ENCODE data around the gene CDKAL1.

The CDKAL1 gene

GRCh38 chr6:20960067-20960466 is 425.8 kb downstream of the CDKAL1 start:
- H2AFZ ChIP-seq (ENCODE audit: low read length): no peak overlapping the region
- DNase-seq: no peak
- H3K4me3 ChIP-seq (ENCODE audit: low read length): no peak overlapping the region
- H3K9me3 ChIP-seq (replicated peaks; ENCODE audit: insufficient read depth, low read length): no peaks in the 10 kb centered on the region
- TF ChIP-seq EZH2 (optimal IDR thresholded peaks at IDR 0.05; ENCODE audit: low read depth, low read length): no peak
- no peak for TF ChIP-seq CTCF (IDR thresholded peaks at IDR 0.05; ENCODE audit: low read length)
- TF ChIP-seq EZH2phosphoT487 (IDR thresholded peaks at IDR 0.05; ENCODE audit: low read length): no peak
- H3K4me1 ChIP-seq (ENCODE audit: low read length): no peaks in the 10 kb centered on the region
- no peak overlapping the region for H3K9ac ChIP-seq (ENCODE audit: low read length)
- H3K79me2 ChIP-seq (ENCODE audit: low read length): no peaks in the 10 kb centered on the region
- no peaks in the 10 kb centered on the region for H3F3A ChIP-seq (ENCODE audit: insufficient read depth, low read length)
- H3K27ac ChIP-seq (ENCODE audit: low read length): no peak overlapping the region
- no peaks in the 10 kb centered on the region for H3K9me2 ChIP-seq (replicated peaks; ENCODE audit: insufficient read depth, low read length)
- H3K4me2 ChIP-seq (ENCODE audit: low read depth, low read length): no peak overlapping the region
- no peaks in the 10 kb centered on the region for H3K36me3 ChIP-seq (replicated peaks; ENCODE audit: insufficient read depth, low read length)
- H4K20me1 ChIP-seq (ENCODE audit: insufficient read depth, low read length): no peaks in the 10 kb centered on the region
- H3K27me3 ChIP-seq (replicated peaks; ENCODE audit: insufficient read depth, low read length): no peaks in the 10 kb centered on the region

- Histone ChIP-seq H4K20me1 (ENCODE audit: insufficient read depth, low read length) (no peaks in the 10 kb centered on the region), H3K4me1 (ENCODE audit: low read length) (no peaks in the 10 kb centered on the region), H3K27me3 (replicated peaks; ENCODE audit: insufficient read depth, low read length) (no peaks in the 10 kb centered on the region), H3K9me3 (replicated peaks; ENCODE audit: insufficient read depth, low read length) (no peaks in the 10 kb centered on the region), H3K36me3 (replicated peaks; ENCODE audit: insufficient read depth, low read length) (no peaks in the 10 kb centered on the region), H3K9me2 (replicated peaks; ENCODE audit: insufficient read depth, low read length) (no peaks in the 10 kb centered on the region), H2AFZ (ENCODE audit: low read length) (no peak overlapping the region), H3F3A (ENCODE audit: insufficient read depth, low read length) (no peaks in the 10 kb centered on the region), H3K9ac (ENCODE audit: low read length) (no peak overlapping the region), H3K4me3 (ENCODE audit: low read length) (no peak overlapping the region), H3K4me2 (ENCODE audit: low read depth, low read length) (no peak overlapping the region), H3K27ac (ENCODE audit: low read length) (no peak overlapping the region), H3K79me2 (ENCODE audit: low read length) (no peaks in the 10 kb centered on the region)
- DNase-seq: no peak
- TF ChIP-seq CTCF (IDR thresholded peaks at IDR 0.05; ENCODE audit: low read length): no peak
- TF ChIP-seq EZH2 (optimal IDR thresholded peaks at IDR 0.05; ENCODE audit: low read depth, low read length): no peak
- no peak for TF ChIP-seq EZH2phosphoT487 (IDR thresholded peaks at IDR 0.05; ENCODE audit: low read length)
Measured at GRCh38 chr6:20965276-20965675, 431.0 kb downstream of the CDKAL1 start.

DNA sequence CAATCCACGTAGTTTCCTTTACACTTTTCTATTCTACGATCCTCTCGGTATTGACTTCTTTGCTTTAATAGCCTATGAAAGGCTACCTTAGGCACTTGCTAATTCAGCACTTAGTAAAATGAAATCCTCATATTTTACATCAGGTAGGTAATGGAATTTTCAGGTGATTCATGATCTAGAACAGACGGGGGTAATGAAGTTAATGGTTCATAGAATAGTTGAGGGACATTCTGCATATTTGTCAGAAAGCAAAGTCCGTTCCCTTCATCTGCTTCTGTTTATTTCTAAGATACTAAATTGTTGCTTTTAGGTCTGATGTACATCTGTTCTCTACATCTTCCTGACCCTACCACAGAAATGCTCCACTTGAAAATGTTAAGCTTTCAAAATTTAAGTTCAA is 431.7 kb downstream of the CDKAL1 start:
- Histone ChIP-seq H3K27me3 (replicated peaks; ENCODE audit: insufficient read depth, low read length) (no peaks in the 10 kb centered on the region), H3K36me3 (replicated peaks; ENCODE audit: insufficient read depth, low read length) (no peaks in the 10 kb centered on the region), H2AFZ (ENCODE audit: low read length) (no peak overlapping the region), H3K4me3 (ENCODE audit: low read length) (no peak overlapping the region), H3K9ac (ENCODE audit: low read length) (no peak overlapping the region), H4K20me1 (ENCODE audit: insufficient read depth, low read length) (no peaks in the 10 kb centered on the region), H3K9me3 (replicated peaks; ENCODE audit: insufficient read depth, low read length) (no peaks in the 10 kb centered on the region), H3K27ac (ENCODE audit: low read length) (no peak overlapping the region), H3K4me1 (ENCODE audit: low read length) (no peaks in the 10 kb centered on the region), H3K79me2 (ENCODE audit: low read length) (no peaks in the 10 kb centered on the region), H3K9me2 (replicated peaks; ENCODE audit: insufficient read depth, low read length) (no peaks in the 10 kb centered on the region), H3K4me2 (ENCODE audit: low read depth, low read length) (no peak overlapping the region), H3F3A (ENCODE audit: insufficient read depth, low read length) (no peaks in the 10 kb centered on the region)
- no peak for DNase-seq
- no peak for TF ChIP-seq CTCF (IDR thresholded peaks at IDR 0.05; ENCODE audit: low read length)
- no peak for TF ChIP-seq EZH2 (optimal IDR thresholded peaks at IDR 0.05; ENCODE audit: low read depth, low read length)
- no peak for TF ChIP-seq EZH2phosphoT487 (IDR thresholded peaks at IDR 0.05; ENCODE audit: low read length)
